IPS-NIHi11 (cell line): ENCODE measurements around the gene SPDYE5.

Source experiments
- DNase-seq: peaks from one replicate; pipeline ENCODE4 v3.0.0; 2012; ENCODE audit warnings: mixed read lengths, low spot score

The SPDYE5 gene

GRCh38 chr7:75537731-75538130 is 45.6 kb downstream of the SPDYE5 start:
- DNase-seq, result peak; percentile 0

GRCh38 chr7:75546237-75547015 is 54.3 kb downstream of the SPDYE5 start:
- DNase-seq, result no peak
